AG04449 (cell line): Measurements from ENCODE around the gene CD248.

ENCODE experiments used
- CTCF ChIA-PET: fragments of 350-600 bp; formaldehyde crosslinking; extraction: SDS; loops from one replicate; lab custom pipeline; 2021; ENCODE audit warnings: antibody characterized with exemption; lab: Yijun Ruan, JAX
- POLR2A ChIA-PET: fragments of 400-600, 350-600 bp; formaldehyde crosslinking; extraction: SDS; loops from one replicate; lab custom pipeline; 2020; ENCODE audit warnings: antibody characterized with exemption, inconsistent platforms; lab: Yijun Ruan, JAX
- DNase-seq: peaks from one replicate; pipeline ENCODE4 v3.0.0-alpha.2; 2010; ENCODE audit warnings: low read depth, low spot score
- H3K4me3 ChIP-seq: 2 replicates; pipeline ENCODE4 v1.5.1; 2011; ENCODE audit warnings: low read depth, mild to moderate bottlenecking, control low read depth, low read length
- CTCF ChIP-seq: IDR thresholded peaks from one replicate; pipeline ENCODE4 v1.5.1; 2011; ENCODE audit warnings: mild to moderate bottlenecking, moderate library complexity, low read length, control low read depth, inconsistent platforms; ENCODE audit not compliant: insufficient read depth; ENCODE audit errors: missing control alignments

The CD248 gene

DNA sequence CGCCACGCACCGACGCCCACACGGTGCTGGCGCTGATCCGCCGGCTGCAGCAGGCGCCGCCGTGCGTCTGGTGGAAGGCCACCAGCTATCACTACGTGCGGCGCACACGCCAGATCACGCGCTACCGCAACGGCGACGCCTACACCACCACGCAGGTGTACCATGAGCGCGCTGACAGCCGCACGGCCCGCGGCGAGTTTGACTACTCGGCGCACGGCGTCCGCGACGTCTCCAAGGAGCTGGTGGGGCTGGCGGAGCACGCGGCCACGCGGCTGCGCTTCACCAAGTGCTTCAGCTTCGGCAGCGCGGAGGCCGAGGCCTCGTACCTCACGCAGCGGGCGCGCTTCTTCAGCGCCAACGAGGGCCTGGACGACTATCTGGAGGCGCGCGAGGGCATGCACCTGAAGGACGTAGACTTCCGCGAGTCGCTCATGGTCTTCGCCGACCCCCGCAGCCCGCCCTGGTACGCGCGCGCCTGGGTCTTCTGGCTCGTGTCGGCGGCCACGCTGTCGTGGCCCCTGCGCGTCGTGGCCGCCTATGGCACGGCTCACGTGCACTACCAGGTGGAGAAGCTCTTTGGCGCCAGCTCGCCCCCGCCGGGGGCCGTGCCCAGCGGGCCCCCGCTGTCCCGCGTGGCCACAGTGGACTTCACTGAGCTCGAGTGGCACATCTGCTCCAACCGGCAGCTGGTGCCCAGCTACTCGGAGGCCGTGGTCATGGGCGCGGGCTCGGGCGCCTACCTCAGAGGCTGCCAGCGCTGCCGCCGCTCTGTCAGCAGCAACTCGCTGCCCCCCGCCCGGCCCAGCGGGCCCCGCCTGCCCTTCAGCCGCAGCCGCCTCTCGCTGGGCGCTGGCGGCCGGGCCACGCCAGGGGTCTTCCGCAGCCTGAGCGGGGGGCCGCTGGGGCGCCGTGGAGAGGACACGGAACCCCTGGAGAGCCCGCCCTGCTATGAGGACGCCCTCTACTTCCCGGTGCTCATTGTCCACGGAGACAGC is 21.9 kb downstream of the CD248 start:
- ChIA-PET CTCF (interaction anchor here (1.0 to 1.8 kb wide), 5 partner anchors 12 to 94 kb away, joined by 3 to 6 read pairs (median 4); no protein-coding TSS in a partner anchor), POLR2A (no interaction called here)
- no peak overlapping the region for H3K4me3 ChIP-seq
- no peak for DNase-seq
- no peak for TF ChIP-seq CTCF

DNA sequence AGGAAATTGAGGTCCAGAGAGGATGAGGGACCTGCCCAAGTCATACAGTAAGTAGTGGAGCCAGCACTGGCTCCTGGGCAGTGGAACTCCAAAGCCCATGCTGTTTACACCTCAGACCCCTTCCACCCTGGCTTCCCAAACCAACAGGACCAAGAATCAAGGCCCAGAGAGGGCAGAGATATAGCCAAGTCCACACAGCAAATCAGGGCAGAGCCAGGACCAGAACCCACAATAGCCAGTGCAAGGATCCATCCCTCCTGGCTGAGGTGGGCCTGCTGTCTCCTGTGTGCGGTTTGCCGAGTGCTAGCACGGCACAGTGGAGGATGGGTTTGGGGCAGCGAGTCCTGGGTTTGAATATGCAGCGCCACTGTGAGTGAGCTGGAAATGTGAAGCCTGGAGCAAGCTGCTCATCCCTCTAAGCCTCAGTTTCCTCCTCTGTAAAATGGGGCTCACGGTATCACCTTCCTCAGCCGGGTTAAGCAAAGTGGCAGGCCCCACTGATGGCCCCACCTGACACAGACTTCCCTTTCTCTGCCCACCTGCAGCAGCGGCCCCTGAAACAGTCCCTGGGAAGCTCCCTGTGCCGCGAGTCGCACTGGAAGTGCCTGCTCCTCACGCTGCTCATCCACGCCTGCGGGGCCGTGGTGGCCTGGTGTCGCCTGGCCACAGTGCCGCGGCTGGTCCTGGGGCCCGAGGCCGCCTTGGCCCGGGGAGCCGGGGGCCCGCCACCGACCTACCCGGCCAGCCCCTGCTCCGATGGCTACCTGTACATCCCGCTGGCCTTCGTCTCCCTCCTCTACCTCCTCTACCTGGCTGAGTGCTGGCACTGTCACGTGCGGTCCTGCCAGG is 22.8 kb downstream of the CD248 start:
- POLR2A ChIA-PET: no interaction called here
- H3K4me3 ChIP-seq: no peak overlapping the region
- CTCF ChIA-PET: interaction anchor here (1.3 to 1.6 kb wide), 2 partner anchors 12 to 17 kb away, joined by 3 to 4 read pairs; no protein-coding TSS in a partner anchor
- no peak for TF ChIP-seq CTCF
- DNase-seq: no peak

DNA sequence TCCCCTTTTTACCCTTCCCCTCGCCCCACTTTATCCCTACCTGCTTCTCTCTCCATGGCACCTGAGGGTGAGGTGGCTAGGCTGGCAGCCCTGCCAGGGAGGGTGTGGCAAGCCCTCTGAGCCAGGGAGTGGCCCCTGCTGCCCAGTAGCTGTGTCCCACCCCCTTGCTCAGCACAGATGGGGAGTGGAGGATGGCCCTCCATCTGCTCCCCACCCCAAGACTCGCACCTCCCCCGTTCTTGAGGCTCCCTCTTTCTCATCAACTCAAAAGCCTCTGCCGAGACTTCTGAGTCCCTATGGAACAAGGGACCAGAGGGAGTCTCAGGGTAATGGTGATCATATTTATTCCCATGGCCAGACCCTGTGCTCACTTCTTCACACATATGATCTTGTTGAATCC is 23.5 kb downstream of the CD248 start:
- DNase-seq: no peak
- CTCF ChIA-PET: interaction anchor here (1.3 kb wide), 1 partner anchor 11 kb away, joined by 4 read pairs; no protein-coding TSS in a partner anchor
- POLR2A ChIA-PET: no interaction called here
- H3K4me3 ChIP-seq: no peak overlapping the region
- TF ChIP-seq CTCF: no peak

- H3K4me3 ChIP-seq: no peak overlapping the region
- CTCF ChIA-PET: no interaction called here
- no peak for DNase-seq
- no peak for TF ChIP-seq CTCF
- POLR2A ChIA-PET: no interaction called here
Observed at GRCh38 chr11:66292543-66293332, 24.1 kb downstream of the CD248 start.

DNA sequence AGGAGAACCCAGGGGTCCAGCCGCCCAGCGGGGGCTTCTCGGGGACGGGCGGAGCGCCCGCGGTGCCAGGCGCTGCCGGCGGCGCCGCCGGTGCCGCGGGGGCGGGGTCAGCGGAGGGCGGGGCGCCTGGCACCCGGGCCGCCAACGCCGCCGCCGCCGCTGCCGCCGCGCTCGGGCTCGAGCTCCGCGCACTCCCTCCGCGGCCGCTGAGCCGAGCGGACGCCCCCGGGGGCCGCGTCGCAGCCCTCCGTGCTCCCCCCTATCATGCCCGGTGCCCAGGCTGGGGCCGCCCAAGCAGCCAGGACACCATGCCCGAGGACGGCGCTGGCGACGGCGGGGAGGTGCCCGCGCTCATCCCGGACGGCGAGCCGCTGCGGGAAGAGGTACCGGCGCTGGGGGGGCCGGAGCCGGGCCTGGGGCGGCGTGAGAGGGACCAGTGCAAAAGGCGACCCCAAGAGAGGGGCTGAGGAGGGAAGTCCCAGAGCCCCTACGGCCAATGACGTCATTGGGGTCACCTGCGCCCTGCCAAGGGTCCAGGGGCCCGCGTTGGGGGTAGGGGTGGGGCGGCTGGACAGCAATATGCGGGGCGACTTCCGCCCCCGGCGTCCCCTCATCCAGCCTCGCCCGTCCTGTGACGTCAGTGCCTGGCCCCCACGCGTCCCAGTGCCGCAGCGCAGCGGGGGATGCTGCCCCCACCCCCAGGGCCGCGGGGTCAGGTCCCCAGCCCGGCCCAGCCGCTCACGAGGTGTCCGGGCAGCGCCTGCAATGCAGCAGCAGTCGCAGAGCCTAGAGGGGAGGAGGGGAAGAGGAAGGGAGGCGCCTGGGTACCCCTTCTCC is 24.9 kb downstream of the CD248 start, which contains the start of gene TMEM151A:
TMEM151A (plus strand) TSS at position 189 of the 837 bp plus-strand sequence; CDS start at position 309, 120 bp downstream.
- ChIA-PET CTCF (interaction anchor here (1.4 to 10.6 kb wide), 4 partner anchors 20 to 98 kb away, joined by 5 to 109 read pairs (median 11); no protein-coding TSS in a partner anchor), POLR2A (interaction anchor here (0.6 to 1.0 kb wide), 3 partner anchors 22 to 130 kb away, joined by 3 read pairs; partner anchors contain the start of gene CD248)
- TF ChIP-seq CTCF: no peak
- H3K4me3 ChIP-seq: peak within 1 kb of the TSS; percentile 36; the same call in 1 of the 2 replicates
- no peak for DNase-seq
